Hematopoietic multipotent progenitor cell treated with erythropoietin and hydrocortisone succinate and interleukin-3 and kit ligand, for 4 days (in vitro differentiated cells): ENCODE data around the gene OXSR1.
A peak's percentile ranks its signal among the peaks of the same experiment; 100 is the strongest.
"Not testable (repeated sequence)": the region's sequence is repeated elsewhere in the genome, so short reads cannot be mapped to it uniquely, and the experiment has no call there.

Experiments used
- DNase-seq: peaks from one replicate; pipeline ENCODE4 v3.0.0-alpha.2; 2015

OXSR1 gene

DNA sequence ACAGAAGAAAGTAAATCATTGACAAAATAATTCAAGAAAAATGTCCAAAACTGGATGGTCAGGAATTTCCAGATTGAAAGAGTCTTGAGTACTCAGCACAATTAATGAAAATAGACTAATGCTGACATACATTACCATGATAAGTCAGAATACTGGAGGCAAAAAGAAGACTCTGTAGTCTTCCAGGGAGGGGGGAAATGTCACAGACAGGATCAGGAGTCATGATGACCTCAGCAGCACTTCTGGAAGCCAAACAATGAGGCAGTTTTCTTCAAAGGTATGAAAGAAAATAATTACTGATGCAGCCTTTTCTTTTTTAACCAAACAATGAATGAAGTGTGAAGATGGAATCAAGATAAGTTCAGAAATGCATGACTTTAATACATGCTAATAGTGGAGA is 70.1 kb downstream of the OXSR1 start:
- no peak for DNase-seq

DNA sequence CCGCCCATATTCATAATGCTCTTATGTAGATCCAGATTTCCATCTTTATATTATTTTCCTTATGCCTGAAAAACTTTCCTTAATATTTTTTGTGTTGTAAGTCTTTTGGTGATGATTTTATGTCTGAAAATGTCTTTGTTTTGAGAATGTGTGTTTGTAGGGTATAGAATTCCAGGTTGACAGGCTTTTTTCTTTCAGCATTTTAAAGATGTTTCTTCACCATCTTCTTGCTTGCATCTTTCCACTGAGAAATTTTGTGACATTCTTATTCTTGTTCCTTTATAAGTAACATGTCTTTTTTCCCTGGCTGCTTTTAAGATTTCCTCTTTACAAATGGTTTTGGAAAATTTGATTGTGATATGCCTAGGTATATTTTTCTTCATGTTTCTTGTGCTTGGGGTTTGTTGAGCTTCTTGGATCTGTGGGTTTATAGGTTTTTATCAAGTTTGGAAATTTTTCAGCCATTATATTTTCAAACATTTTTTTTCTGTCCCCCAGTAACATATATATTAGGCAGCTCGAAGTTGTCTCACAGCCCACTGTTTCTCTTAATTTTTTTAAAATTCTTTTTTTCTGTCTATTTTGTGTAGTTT is 73.2 kb downstream of the OXSR1 start:
- no peak for DNase-seq

DNA sequence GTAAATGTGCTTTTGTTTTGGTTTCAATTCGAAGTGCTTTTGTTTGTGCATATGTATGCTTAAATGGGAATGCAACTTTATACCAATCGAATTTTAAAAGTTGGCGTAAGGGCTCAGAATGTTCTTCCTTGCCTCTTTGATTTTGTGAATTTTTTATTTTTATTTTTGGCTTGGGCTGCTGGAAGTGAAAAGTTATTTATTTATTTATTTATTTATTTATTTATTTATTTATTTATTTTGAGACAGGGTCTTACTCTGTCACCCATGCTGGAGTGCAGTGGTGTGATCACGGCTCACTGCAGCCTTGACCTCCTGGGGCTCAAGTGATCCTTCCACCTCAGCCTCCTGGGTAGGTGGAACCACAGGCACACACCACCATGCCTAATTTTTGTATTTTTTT is 77.5 kb downstream of the OXSR1 start:
- DNase-seq = not testable (repeated sequence)

DNA sequence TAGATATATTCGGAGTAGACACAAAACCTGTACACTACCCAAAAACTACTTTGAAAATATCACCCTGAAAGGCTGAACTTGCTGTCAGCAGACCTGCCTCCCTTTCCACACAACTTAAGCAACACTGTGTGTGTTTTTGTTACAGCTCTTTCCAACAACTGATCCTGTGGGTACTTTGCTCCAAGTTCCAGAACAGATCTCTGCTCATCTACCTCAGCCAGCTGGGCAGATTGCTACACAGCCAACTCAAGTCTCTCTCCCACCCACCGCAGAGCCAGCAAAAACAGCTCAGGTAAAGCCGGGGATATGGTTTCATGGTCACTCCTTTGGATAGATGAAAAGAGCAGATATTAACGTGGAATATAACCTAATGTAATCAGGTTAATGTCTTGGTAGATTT is 80.6 kb downstream of the OXSR1 start:
- DNase-seq = no peak

DNA sequence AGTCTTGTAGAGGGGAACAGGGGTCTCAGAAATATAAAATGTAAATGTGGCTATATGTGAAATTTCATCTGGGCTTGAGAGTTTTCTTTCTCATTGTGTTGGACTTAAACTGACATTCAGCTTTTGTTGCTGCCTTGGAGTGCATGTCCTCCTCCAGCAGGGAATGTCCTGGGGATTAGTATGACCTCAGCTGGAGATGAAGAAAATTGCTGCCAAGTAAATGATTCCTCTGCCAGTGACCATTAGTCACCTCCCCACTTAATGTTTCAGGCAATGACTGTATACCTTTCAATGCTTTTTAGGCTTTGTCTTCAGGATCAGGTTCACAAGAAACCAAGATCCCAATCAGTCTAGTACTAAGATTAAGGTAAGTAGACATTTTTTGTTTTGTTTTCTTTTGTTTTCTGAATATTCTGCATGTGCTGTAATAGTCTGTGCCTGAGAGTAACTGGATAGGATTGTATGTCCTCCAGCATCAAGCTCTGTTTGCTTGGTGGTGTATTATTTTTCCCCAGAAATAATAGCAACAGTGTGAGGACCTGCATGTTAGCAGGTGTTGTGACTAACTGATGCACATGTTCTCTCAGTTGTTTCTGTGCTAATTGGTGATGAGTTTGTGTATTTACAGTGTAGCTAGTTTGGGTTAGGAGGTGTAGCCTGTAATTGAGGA is 82.2 kb downstream of the OXSR1 start:
- no peak for DNase-seq

DNA sequence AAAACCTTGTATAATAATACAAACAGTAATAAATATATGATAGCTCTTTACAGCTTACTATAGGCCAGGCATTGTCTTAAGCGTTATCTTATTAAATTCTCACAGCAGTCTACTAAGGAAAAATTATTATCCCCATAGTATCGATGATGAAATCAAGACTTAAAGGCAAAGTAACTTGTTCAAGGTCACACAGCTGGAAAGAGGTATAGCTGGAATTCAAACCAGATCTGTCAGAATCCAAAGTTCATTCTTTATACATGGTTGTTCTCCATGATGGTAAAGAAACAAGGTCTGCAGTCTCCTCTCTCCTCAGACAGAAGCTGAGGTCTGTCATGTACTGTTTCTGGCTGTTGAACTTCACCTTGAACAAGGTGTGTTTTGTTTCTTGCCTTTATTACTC is 84.9 kb downstream of the OXSR1 start:
- DNase-seq = no peak

DNA sequence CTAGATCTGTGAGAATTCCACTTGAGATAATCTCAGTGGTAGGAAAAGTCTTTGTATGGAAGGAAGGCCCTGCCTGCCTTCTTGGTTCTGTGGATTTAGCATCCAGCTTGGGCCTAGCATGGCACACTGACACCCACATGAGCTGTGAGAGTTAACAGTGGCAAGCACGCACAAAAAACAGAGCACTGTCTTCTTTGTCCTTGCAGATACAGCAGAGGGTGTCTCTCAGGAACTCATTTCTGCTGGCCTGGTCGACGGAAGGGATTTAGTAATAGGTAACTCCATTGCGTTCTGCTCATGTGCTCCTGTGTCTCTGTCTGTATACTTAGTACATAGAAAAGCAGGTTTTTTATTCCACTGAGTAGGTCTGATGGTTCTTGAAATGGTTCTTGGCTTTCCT is 85.9 kb downstream of the OXSR1 start:
- no peak for DNase-seq

DNA sequence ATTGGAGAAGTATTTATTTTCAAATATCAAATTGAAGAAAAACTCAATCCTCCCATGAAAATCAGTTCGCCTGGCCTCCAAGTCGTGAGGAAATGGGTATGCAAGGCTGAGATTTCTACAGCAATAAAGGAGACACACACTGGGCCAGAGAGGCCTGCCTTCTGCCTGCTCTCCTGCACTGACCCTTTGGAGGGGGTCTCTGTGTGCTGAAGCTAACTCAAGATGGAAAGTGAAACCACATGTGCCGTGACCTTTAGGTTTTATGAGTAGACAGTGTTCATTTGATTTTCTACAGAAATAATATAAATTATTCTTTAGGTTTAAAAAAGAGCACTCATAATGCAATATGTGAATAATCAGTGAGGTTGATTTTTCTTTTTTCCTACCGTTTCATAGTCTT is 88.4 kb downstream of the OXSR1 start:
- DNase-seq = no peak

DNA sequence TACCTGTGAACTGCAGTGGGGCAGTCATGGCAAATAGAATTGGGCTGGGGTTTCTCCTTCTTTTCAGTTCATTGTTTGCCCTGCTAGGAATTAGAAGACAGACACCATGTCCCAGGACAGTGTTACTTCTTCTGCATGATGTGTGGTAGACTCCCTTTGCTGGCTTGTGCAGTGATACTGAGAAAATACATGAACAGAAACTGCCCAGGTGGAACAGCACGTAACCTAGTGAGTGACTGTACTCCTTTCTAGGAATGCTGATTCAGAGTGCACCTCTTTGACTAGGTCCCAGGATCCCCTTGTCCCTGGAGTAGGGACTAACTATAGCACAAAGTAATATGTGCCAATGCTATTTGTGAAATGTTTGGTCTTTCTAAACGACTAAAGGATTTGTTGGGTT is 89.5 kb downstream of the OXSR1 start:
- DNase-seq = no peak

DNA sequence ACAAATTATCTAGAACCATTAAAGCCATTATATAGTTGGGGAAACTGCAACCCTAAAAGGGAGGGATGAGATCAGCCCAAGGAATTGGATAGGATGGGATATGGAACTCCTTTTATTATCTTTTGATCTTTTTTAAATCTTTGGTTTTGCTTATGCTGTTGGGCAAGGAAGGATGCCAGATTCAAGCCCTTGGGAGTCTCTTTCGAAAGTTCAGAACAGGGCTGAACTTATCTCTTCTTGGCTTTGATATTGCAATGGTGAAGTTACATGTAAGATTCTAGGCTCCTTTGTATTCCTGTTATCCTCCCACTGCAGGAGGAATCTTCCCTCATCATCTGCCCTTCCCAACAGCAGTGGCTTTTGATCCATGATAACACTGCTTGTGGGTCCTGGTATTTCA is 90.3 kb downstream of the OXSR1 start:
- no peak for DNase-seq

DNA sequence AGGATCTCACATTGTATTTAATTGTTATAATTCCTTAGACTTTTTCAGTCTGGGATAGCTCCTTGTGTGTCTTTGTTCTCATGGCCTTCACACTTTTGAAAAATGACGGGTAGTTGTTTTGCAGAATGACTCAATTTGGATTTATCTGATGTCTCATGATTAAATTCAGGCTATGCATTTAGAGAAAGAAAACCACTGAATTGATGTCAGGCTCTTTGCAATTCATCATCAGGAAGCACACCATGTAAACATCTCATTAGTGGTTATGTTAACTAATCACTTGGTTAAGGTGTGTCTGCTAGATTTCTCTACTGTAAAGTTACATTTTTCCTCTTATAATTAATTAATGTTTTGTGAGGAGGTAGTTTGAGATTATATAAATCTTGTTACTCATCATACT is 92.2 kb downstream of the OXSR1 start:
- DNase-seq = peak; percentile 39

DNA sequence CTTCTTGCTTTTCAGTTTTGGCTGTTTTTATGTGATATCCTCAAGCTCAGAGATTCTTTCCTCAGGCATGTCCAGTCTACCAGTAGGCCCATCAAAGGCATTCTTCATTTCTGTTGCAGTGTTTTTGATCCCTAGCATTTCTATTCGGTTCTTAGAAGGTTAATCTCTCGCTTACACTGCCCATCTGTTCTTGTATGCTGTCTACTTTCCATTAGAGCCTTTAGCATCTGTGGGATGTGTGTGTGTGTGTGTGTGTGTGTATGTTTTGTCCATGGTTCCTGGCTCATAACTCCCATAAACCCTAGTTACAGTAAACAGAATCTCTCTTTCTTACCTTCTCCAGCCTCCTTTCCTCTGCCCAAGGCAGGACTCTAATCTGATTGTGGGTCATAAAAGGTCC is 95.1 kb downstream of the OXSR1 start:
- DNase-seq = no peak

DNA sequence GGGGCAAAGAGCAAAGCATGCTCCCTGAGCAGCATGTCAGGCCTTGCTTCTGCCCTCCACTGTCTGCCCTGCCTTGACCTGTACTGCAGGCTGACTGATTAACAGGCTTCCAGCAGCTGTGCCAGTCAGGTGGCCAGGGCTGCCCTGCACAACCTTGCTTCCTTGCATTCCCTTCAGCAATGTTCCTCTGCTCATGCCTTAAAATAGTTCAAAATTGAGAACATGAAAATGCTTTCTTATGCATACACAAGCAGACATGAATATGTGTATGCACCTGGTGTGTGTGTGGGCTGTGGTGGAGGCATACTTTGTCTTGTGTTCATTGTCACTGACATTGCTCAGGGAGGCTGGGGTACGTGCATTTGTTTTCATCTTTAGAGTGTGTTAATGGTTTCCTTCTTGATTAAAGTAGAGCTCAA is 99.0 kb downstream of the OXSR1 start:
- DNase-seq = peak; percentile 13

DNA sequence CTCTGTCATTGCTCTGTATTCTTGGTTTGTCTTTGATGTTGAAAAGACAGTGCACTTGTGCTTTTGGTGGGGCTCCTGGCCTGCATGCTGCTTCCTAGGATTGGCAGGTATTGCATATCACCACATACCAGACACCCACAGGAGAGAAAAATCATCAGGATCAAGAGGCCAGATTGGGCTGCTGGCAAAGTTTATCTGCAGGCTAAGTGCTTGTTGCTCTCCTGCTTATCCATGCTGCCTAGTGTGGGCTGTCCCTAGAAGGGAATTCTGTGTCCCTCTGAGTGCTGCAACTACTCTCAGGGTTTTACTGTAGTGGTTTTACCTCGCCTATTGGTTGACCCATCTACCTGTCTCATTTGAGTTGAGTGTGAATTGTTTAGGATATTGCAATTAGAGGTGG is 99.4 kb downstream of the OXSR1 start:
- peak; percentile 25 for DNase-seq

DNA sequence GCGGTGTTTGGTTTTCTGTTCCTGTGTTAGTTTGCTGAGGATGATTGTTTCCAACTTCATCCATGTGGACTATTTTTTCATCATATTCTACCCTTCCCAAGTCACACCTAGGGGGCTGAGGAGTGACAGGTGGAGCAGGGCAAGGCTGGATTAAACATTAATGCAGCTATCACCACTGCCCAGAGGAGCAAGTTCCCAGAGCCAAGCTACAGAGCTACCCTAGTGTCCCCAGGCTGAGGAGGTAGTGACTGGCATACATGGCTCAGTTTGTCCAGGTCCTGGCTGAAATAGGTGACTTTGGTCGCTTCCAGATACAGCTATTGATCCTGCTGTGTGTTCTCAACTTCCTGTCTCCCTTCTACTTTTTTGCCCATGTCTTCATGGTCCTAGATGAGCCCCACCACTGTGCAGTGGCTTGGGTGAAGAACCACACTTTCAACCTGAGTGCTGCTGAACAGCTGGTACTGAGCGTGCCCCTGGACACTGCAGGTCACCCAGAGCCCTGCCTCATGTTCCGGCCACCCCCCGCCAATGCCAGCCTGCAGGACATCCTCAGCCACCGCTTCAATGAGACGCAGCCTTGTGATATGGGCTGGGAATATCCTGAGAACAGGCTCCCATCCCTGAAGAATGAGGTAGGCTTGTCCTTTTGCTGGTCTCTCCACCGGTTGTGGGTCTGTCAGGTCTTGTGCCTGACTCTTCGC is 100.4 kb downstream of the OXSR1 start, which contains the start of gene SLC22A13:
Gene SLC22A13, plus strand, starts transcription at position 209 of the 704 bp plus-strand sequence. Its CDS starts 49 bp downstream, at position 258.
- DNase-seq = no peak

DNA sequence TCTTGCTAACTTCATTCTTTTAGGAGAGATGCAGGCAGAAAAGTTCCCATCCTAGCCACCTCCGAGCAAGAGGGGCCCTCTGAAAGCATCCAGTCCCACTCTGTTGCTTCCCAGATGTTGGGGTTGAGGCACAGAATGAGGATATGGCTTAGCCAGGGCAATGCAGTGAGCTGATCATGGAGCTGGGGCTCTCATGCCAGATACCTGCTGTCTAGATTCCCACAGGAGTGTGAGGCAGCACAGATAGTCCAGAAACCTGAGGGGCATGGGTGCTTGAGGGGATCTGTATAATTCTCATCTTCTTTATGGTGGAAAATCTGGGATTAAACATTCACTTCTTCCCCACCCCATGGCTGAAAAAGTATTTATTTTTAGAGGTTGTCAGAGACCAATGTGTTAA is 101.5 kb downstream of the OXSR1 start:
- no peak for DNase-seq

DNA sequence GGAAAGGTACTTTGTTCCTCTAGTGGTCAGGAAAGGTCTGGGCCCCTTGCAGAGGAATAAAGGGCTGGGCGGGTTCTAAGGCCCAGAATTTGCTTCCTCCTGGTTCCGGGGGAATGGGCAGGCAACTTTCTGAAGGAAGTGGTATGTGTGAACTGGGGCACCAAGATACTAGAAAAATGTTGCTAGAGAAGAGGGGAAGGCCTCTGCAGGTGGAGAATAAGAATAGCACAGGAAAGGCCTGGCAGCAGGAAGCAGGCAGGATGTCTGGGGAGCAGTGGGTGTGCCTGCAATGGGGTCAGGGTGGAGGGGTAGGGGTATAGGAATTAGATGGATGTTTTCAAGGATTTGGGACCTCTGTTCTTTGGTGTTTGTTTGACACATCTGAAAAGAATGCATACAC is 102.3 kb downstream of the OXSR1 start:
- DNase-seq = peak; percentile 26

DNA sequence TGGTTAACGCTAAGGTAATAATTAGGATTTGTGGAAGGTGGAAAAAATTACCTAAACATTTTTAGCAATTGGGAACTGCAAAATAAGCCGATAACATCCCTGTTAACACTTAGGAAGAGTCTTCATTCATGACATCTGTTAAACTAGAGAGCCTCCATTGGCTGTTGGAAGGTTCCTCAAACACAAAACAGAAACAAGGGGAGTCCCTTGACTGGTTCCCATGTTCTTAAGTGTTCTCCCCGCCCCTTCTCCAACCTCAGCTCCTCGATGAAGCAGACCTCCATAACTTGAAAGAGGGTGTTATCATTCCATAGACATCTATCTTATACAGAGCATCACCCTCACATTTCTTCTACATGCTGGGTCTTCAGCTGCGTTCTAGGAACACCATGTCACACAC is 102.8 kb downstream of the OXSR1 start:
- DNase-seq = peak; percentile 33

DNA sequence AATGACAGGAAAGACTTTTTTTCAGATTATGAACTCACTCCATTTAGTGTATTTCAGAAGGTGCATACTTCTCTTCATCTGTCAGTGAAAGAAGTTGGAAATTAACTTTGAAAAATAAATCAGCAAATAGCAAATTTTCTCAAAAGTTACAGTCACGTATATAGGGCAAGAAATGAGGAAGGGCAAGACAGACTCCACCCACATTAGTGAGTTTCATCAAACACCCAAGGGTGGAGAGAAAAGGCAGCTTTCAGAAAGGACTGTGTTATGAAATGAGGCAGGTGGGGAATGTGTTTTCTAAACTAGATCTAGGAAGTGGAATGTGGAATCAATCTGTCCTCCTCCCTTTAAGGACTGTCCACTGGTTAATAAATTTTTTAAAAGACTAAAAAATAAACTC is 103.2 kb downstream of the OXSR1 start:
- peak; percentile 61 for DNase-seq

DNA sequence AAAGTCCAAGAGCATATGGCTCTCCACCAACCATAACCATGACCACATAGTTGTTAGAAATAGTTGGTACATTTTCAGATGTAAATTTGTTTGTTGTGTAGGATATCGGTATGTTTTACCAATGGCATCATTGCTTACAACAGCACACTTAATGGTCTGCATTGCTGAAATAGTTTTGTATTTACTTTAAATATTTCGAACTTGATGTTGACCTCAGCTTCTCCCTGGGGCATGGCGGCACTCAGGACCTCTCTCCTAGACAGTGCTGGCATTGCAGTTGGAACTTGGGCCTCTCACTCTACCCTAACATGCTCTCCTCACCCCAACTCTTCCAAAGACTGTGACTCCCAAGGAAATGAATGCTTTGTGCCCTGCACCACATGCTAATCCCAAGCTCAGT is 105.3 kb downstream of the OXSR1 start:
- no peak for DNase-seq

DNA sequence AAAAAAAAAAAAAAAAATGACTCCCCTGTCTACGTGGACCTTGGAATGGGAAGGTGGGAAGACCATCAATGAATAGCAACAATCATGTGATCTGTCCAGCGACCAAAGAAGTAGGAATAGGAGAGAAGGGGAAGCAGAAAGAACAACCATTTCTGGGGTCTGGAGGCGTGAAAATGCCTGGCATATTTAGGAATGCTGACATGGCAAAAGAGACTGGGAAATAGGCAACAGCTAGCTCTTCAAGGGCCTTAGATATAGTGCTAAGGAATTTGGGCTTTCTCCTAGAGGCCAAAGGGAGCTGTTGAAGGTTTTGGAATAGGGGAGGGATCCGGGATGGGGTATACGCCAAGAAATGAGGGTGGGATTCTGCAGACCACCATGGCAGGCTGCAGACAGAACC is 106.2 kb downstream of the OXSR1 start:
- no peak for DNase-seq

DNA sequence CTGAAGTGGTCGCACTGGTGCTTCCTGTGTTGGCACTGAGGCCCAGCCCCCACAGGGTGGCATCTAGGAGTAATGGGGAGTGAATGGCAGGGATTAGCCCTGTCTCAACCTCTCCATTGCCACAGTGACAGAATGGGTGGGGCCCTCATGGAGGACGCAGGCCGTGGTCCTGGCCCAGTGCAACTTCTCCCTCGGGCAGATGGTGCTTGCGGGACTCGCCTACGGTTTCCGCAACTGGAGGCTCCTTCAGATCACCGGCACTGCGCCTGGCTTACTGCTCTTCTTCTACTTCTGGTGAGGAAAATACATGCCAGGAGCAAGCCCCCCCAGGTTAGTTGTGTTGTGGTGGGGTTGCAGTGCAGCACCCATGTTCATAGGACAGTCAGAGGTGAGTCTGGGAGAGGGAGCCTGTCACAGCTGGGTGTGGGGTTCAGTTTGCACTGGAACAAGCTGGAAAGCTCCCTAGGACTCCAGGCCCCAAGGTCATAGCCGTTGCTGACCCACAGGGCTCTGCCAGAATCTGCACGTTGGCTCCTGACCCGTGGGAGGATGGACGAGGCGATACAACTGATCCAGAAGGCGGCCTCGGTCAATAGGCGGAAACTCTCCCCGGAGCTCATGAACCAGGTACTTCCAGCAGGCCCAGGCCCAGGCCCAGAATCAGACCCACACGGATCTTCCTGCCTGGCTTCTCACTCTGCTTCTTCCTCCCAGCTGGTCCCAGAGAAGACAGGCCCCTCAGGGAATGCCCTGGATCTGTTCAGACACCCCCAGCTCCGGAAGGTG is 109.7 kb downstream of the OXSR1 start:
- no peak for DNase-seq

DNA sequence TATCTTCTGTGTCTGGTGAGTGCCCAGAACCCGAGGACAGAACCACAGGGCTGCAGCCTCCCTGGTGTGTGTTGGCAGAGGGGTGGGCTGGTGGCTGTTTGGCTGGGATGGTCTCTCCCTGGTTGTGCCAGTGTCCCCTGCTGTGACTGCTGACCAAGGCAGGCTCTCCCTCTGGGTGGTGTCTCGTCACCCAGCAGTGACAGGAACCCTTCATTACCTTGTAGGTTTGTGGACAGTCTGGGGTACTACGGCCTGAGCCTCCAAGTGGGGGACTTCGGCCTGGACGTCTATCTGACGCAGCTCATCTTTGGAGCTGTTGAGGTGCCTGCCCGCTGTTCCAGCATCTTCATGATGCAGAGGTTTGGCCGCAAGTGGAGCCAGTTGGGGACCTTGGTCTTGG is 110.3 kb downstream of the OXSR1 start:
- DNase-seq = no peak
